HEK293 (cell line): ENCODE results near the gene NPC2.

ENCODE experiments used
- CTCF ChIA-PET: fragments of 350-600 bp; formaldehyde crosslinking; extraction: SDS; loops from one replicate; lab custom pipeline; 2021; ENCODE audit warnings: antibody characterized with exemption; lab: Yijun Ruan, JAX
- POLR2A ChIA-PET: fragments of 300-600 bp; formaldehyde crosslinking; extraction: SDS; loops from one replicate; lab custom pipeline; 2020; ENCODE audit warnings: antibody characterized with exemption, inconsistent platforms; lab: Yijun Ruan, JAX
- H3K27ac ChIP-seq: fragments of 200-500 bp; sonication (Bioruptor generic); 2 replicates; pipeline ENCODE4 v1.5.1; 2014; ENCODE audit warnings: low read depth, low read length, control low read depth, inconsistent platforms; ENCODE audit errors: extremely low read depth
- H3K36me3 ChIP-seq, 2 experiments: fragments of 200-500 bp in 1 of 2; sonication (Bioruptor generic) in 1 of 2; 1 replicate in 1 of 2; 2 replicates in 1 of 2; pipeline ENCODE4 v1.5.1; 2014 to 2017; ENCODE audit warnings: inconsistent platforms in 2 of 2, low read length in 2 of 2; ENCODE audit not compliant: control insufficient read depth in 2 of 2, insufficient read depth in 1 of 2
- H3K4me1 ChIP-seq: fragments of 200-500 bp; sonication (Bioruptor generic); 2 replicates; pipeline ENCODE4 v1.5.1; 2014; ENCODE audit warnings: mild to moderate bottlenecking, low read length, inconsistent platforms; ENCODE audit not compliant: control insufficient read depth, insufficient read depth
- H3K4me3 ChIP-seq: 2 replicates; pipeline ENCODE4 v1.5.1; 2011; ENCODE audit warnings: low read depth, mild to moderate bottlenecking, control low read depth, low read length, moderate library complexity
- H3K9me3 ChIP-seq: fragments of 200-500 bp; sonication (Bioruptor generic); 2 replicates; pipeline ENCODE4 v1.5.1; 2014; ENCODE audit warnings: low read depth, low read length, inconsistent platforms; ENCODE audit not compliant: control insufficient read depth, insufficient read depth
- EGR2 ChIP-seq: fragments of 450-650 bp; formaldehyde crosslinking; IDR thresholded peaks from 2 replicates; pipeline ENCODE4 v1.5.1; 2016; ENCODE audit warnings: low read depth, missing biosample characterization, missing genetic modification characterization
- GLIS2 ChIP-seq: fragments of 450-650 bp; formaldehyde crosslinking; IDR thresholded peaks from 2 replicates; pipeline ENCODE4 v1.5.1; 2016; ENCODE audit warnings: missing biosample characterization, missing genetic modification characterization
- REPIN1 ChIP-seq: fragments of 450-650 bp; formaldehyde crosslinking; IDR thresholded peaks from 2 replicates; pipeline ENCODE4 v1.5.1; 2017; ENCODE audit warnings: missing biosample characterization, missing genetic modification characterization, low read depth
- SALL2 ChIP-seq: fragments of 450-650 bp; formaldehyde crosslinking; IDR thresholded peaks from 2 replicates; pipeline ENCODE4 v1.5.0; 2017; ENCODE audit warnings: missing biosample characterization, mild to moderate bottlenecking, missing genetic modification characterization, borderline replicate concordance
- ZBTB1 ChIP-seq: fragments of 450-650 bp; formaldehyde crosslinking; IDR thresholded peaks from 2 replicates; pipeline ENCODE4 v1.5.1; 2016; ENCODE audit warnings: missing biosample characterization, missing genetic modification characterization
- ZFHX2 ChIP-seq: fragments of 450-650 bp; formaldehyde crosslinking; conservative IDR thresholded peaks from 2 replicates; pipeline ENCODE4 v1.5.1; 2016; ENCODE audit warnings: missing biosample characterization, missing genetic modification characterization
- ZNF10 ChIP-seq: fragments of 450-650 bp; formaldehyde crosslinking; IDR thresholded peaks from 2 replicates; pipeline ENCODE4 v1.5.1; 2017; ENCODE audit warnings: missing biosample characterization, missing genetic modification characterization
- ZNF132 ChIP-seq: fragments of 450-650 bp; formaldehyde crosslinking; IDR thresholded peaks from 2 replicates; pipeline ENCODE4 v1.5.1; 2017; ENCODE audit warnings: missing biosample characterization, missing genetic modification characterization, borderline replicate concordance
- ZNF146 ChIP-seq: fragments of 450-650 bp; formaldehyde crosslinking; IDR thresholded peaks from 2 replicates; pipeline ENCODE4 v1.5.1; 2016; ENCODE audit warnings: missing biosample characterization, missing genetic modification characterization
- ZNF2 ChIP-seq: fragments of 450-650 bp; formaldehyde crosslinking; IDR thresholded peaks from 2 replicates; pipeline ENCODE4 v1.5.1; 2016; ENCODE audit warnings: missing biosample characterization, missing genetic modification characterization
- ZNF202 ChIP-seq: fragments of 450-650 bp; formaldehyde crosslinking; IDR thresholded peaks from 2 replicates; pipeline ENCODE4 v1.5.1; 2016; ENCODE audit warnings: missing biosample characterization, missing genetic modification characterization, borderline replicate concordance
- ZNF302 ChIP-seq: fragments of 450-650 bp; formaldehyde crosslinking; IDR thresholded peaks from 2 replicates; pipeline ENCODE4 v1.5.1; 2016; ENCODE audit warnings: missing biosample characterization, missing genetic modification characterization, low read depth
- ZNF311 ChIP-seq: fragments of 450-650 bp; formaldehyde crosslinking; IDR thresholded peaks from 2 replicates; pipeline ENCODE4 v1.5.1; 2017; ENCODE audit warnings: missing biosample characterization, missing genetic modification characterization, borderline replicate concordance
- ZNF341 ChIP-seq: fragments of 450-650 bp; formaldehyde crosslinking; IDR thresholded peaks from 2 replicates; pipeline ENCODE4; 2016; ENCODE audit warnings: low read depth, missing biosample characterization, missing genetic modification characterization
- ZNF404 ChIP-seq: fragments of 450-650 bp; formaldehyde crosslinking; IDR thresholded peaks from 2 replicates; pipeline ENCODE4 v1.5.1; 2017; ENCODE audit warnings: missing biosample characterization, missing genetic modification characterization
- ZNF561 ChIP-seq: fragments of 450-650 bp; IDR thresholded peaks from 2 replicates; pipeline ENCODE4 v1.5.1; 2018; ENCODE audit warnings: missing biosample characterization, missing genetic modification characterization, borderline replicate concordance
- ZNF621 ChIP-seq: fragments of 450-650 bp; formaldehyde crosslinking; IDR thresholded peaks from 2 replicates; pipeline ENCODE4 v1.5.1; 2017; ENCODE audit warnings: missing biosample characterization, missing genetic modification characterization
- ZNF654 ChIP-seq: fragments of 450-650 bp; formaldehyde crosslinking; IDR thresholded peaks from 2 replicates; pipeline ENCODE4 v1.5.1; 2016; ENCODE audit warnings: low read depth, missing biosample characterization, missing genetic modification characterization
- ZNF660 ChIP-seq: fragments of 450-650 bp; IDR thresholded peaks from 2 replicates; pipeline ENCODE4 v1.5.1; 2018; ENCODE audit warnings: missing biosample characterization, mild to moderate bottlenecking, missing genetic modification characterization
- ZXDB ChIP-seq: fragments of 450-650 bp; formaldehyde crosslinking; IDR thresholded peaks from 2 replicates; pipeline ENCODE4 v1.5.1; 2016; ENCODE audit warnings: missing biosample characterization, missing genetic modification characterization
- TF ChIP-seq, protein P1 (sequence below): fragments of 450-650 bp; formaldehyde crosslinking; IDR thresholded peaks from 2 replicates; pipeline ENCODE4 v1.5.1; 2017; ENCODE audit warnings: missing biosample characterization, missing genetic modification characterization
- TF ChIP-seq, protein P2 (sequence below): IDR thresholded peaks from 2 replicates; pipeline ENCODE4 v1.6.1; 2011; ENCODE audit warnings: mild to moderate bottlenecking, low read depth, low read length, borderline replicate concordance
- TF ChIP-seq, protein P3 (sequence below): fragments of 450-650 bp; formaldehyde crosslinking; IDR thresholded peaks from 2 replicates; pipeline ENCODE4 v1.5.1; 2016; ENCODE audit warnings: missing biosample characterization, missing genetic modification characterization, borderline replicate concordance
- TF ChIP-seq, protein P4 (sequence below): fragments of 450-650 bp; formaldehyde crosslinking; IDR thresholded peaks from 2 replicates; pipeline ENCODE4 v1.5.1; 2016; ENCODE audit warnings: missing biosample characterization, missing genetic modification characterization

Gene NPC2

DNA sequence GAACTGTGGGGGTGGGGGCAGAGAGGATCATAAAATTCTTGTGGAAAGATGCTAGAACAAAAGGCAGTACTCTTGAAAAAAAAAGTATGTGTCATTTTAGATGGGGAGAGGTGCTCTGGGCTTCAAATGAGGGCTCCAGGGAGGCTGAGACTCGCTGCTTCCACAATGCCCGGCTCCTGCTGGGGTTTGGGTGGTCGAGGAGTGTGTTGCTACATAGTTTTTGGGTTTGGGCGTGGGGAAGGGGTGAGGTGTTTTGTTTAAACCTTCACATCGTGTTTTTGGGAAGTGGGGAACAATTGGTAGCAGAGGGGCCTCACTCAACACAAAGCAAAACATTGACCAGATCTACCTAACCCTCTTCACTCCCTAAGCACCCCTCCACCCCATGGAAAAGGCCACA, 8.6 kb upstream of the NPC2 start:
- POLR2A ChIA-PET, result interaction anchor here (0.5 kb wide), 1 partner anchor 11 kb away, joined by 3 read pairs; no protein-coding TSS in a partner anchor
- H3K27ac ChIP-seq, result no peak overlapping the region

DNA sequence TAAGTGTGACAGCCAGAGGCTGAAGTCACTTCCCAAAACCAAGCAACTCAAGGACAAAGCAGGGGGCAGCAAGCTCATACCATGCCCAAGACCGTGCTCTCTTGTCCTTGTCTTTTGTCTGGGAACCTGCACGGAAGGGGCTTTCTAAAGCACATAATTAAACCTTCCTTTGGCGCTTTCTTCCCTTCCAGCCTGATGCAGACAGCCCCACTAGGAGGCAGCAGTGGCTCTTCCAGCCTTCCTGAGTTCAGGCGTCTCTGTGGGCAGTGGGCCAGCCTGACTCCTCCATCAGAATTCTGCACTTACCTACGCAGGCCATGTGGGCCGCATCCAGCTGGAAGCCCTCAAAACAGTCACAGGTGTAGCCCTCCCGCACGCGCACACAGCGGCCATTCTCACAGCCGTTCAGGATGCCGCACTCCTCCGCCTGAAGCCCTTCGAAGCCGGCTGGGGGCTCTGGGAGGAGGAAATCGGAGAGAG, 8.1 kb upstream of the NPC2 start:
- ChIA-PET POLR2A (no interaction called here), CTCF (interaction anchor here (0.6 to 3.3 kb wide), 6 partner anchors 14 to 283 kb away, joined by 3 to 12 read pairs (median 4); no protein-coding TSS in a partner anchor)
- Histone ChIP-seq H3K4me1 (no peaks in the 10 kb centered on the region), H3K4me3 (no peak overlapping the region), H3K36me3 (peaks cover 2 to 3% of the 10 kb centered on the region in 2 experiments; a peak in 2 of 3 replicates), H3K27ac (no peak overlapping the region), H3K9me3 (no peaks in the 10 kb centered on the region)
- peak; percentile 75 for TF ChIP-seq ZFHX2 (tag by site-specific recombination)
- no peak for TF ChIP-seq GLIS2
- TF ChIP-seq, protein P1, sequence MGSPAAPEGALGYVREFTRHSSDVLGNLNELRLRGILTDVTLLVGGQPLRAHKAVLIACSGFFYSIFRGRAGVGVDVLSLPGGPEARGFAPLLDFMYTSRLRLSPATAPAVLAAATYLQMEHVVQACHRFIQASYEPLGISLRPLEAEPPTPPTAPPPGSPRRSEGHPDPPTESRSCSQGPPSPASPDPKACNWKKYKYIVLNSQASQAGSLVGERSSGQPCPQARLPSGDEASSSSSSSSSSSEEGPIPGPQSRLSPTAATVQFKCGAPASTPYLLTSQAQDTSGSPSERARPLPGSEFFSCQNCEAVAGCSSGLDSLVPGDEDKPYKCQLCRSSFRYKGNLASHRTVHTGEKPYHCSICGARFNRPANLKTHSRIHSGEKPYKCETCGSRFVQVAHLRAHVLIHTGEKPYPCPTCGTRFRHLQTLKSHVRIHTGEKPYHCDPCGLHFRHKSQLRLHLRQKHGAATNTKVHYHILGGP (tag by site-specific recombination), result no peak
- TF ChIP-seq, protein P2, sequence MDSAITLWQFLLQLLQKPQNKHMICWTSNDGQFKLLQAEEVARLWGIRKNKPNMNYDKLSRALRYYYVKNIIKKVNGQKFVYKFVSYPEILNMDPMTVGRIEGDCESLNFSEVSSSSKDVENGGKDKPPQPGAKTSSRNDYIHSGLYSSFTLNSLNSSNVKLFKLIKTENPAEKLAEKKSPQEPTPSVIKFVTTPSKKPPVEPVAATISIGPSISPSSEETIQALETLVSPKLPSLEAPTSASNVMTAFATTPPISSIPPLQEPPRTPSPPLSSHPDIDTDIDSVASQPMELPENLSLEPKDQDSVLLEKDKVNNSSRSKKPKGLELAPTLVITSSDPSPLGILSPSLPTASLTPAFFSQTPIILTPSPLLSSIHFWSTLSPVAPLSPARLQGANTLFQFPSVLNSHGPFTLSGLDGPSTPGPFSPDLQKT, result no peak
- TF ChIP-seq EGR2 (tag by site-specific recombination), result peak; percentile 72
- no peak for TF ChIP-seq SALL2 (tag by site-specific recombination)
- no peak for TF ChIP-seq ZNF2 (tag by site-specific recombination)
- TF ChIP-seq ZBTB1 (tag by site-specific recombination), result no peak
- TF ChIP-seq ZXDB (tag by site-specific recombination), result no peak
- TF ChIP-seq ZNF202, result no peak
- TF ChIP-seq ZNF621 (tag by site-specific recombination), result no peak
- TF ChIP-seq, protein P3, sequence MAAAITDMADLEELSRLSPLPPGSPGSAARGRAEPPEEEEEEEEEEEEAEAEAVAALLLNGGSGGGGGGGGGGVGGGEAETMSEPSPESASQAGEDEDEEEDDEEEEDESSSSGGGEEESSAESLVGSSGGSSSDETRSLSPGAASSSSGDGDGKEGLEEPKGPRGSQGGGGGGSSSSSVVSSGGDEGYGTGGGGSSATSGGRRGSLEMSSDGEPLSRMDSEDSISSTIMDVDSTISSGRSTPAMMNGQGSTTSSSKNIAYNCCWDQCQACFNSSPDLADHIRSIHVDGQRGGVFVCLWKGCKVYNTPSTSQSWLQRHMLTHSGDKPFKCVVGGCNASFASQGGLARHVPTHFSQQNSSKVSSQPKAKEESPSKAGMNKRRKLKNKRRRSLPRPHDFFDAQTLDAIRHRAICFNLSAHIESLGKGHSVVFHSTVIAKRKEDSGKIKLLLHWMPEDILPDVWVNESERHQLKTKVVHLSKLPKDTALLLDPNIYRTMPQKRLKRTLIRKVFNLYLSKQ (tag by site-specific recombination), result no peak
- peak; percentile 73 for TF ChIP-seq ZNF654

More for the DNA sequence above, 8.6 kb upstream of the NPC2 start:
- no peaks in the 10 kb centered on the region for H3K4me1 ChIP-seq
- TF ChIP-seq ZNF146 (tag by site-specific recombination), result no peak
- TF ChIP-seq ZNF302 (tag by site-specific recombination), result no peak
- TF ChIP-seq ZNF561 (tag by site-specific recombination), result no peak
- TF ChIP-seq, protein P4, sequence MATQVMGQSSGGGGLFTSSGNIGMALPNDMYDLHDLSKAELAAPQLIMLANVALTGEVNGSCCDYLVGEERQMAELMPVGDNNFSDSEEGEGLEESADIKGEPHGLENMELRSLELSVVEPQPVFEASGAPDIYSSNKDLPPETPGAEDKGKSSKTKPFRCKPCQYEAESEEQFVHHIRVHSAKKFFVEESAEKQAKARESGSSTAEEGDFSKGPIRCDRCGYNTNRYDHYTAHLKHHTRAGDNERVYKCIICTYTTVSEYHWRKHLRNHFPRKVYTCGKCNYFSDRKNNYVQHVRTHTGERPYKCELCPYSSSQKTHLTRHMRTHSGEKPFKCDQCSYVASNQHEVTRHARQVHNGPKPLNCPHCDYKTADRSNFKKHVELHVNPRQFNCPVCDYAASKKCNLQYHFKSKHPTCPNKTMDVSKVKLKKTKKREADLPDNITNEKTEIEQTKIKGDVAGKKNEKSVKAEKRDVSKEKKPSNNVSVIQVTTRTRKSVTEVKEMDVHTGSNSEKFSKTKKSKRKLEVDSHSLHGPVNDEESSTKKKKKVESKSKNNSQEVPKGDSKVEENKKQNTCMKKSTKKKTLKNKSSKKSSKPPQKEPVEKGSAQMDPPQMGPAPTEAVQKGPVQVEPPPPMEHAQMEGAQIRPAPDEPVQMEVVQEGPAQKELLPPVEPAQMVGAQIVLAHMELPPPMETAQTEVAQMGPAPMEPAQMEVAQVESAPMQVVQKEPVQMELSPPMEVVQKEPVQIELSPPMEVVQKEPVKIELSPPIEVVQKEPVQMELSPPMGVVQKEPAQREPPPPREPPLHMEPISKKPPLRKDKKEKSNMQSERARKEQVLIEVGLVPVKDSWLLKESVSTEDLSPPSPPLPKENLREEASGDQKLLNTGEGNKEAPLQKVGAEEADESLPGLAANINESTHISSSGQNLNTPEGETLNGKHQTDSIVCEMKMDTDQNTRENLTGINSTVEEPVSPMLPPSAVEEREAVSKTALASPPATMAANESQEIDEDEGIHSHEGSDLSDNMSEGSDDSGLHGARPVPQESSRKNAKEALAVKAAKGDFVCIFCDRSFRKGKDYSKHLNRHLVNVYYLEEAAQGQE (tag by site-specific recombination), result no peak
- no peak for TF ChIP-seq ZNF10 (tag by site-specific recombination)
- TF ChIP-seq ZNF311 (tag by site-specific recombination), result no peak
- TF ChIP-seq ZNF341, result no peak
- no peak for TF ChIP-seq ZNF132 (tag by site-specific recombination)
- no peak for TF ChIP-seq ZNF404 (tag by site-specific recombination)
- TF ChIP-seq ZNF660 (tag by site-specific recombination), result no peak
- no peak for TF ChIP-seq REPIN1
- TF ChIP-seq ZNF654, result no peak
- CTCF ChIA-PET, result interaction anchor here (0.5 to 3.3 kb wide), 12 partner anchors 9 to 1454 kb away, joined by 3 to 12 read pairs (median 4); partner anchors contain the start of gene LTBP2
- H3K36me3 ChIP-seq, result peaks cover 0 to 2% of the 10 kb centered on the region in 2 experiments; a peak in 1 of 3 replicates
- no peaks in the 10 kb centered on the region for H3K9me3 ChIP-seq
- H3K4me3 ChIP-seq, result no peak overlapping the region
